Measurements from ENCODE around the gene A2M.
A peak's percentile ranks its signal among the peaks of the same experiment; 100 is the strongest.
"Not testable (repeated sequence)": the region's sequence is repeated elsewhere in the genome, so short reads cannot be mapped to it uniquely, and the experiment has no call there.

Gene A2M

DNA sequence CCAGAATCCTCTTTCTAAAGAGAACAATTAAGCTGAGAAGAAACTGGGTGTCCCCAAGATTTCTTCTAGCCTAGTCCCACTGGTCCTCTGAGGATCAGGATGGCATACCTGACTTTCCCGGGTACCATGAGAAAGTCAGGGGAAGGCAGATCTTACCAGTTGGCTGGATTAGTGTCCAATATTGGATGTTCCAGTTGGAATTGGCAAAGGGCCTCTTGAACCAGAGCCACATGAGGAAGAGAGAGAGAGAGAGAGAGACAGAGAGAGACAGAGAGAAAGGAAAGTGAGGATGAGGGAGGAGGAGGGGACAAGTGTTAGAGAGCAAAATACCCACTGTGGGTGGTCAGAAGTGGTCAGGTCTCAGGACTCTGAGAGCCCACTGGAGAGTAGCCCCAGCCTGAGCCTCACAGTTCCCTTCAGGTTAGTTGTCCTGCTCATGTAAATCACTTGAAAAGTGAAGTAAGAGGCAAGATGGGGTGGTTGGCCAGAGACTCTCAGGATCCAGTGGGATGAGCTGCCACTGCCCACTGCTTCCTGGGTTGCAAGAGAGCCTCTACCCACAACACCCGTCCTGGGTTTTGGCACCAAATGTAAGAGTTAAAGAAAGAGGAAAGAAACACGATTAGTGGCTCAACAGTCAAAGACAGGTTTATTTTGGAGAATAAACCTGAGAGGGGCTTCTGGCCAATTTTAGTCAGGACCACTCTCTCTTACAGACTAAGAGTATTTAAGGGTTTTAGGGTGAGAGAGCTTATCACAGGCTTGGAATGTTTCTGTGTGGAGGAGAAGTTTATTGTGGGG is 28.4 kb upstream of the A2M start:
- no peak overlapping the region for H3K4me3 ChIP-seq (ENCODE audit: low read depth, low read length)
- TF ChIP-seq, protein P1, sequence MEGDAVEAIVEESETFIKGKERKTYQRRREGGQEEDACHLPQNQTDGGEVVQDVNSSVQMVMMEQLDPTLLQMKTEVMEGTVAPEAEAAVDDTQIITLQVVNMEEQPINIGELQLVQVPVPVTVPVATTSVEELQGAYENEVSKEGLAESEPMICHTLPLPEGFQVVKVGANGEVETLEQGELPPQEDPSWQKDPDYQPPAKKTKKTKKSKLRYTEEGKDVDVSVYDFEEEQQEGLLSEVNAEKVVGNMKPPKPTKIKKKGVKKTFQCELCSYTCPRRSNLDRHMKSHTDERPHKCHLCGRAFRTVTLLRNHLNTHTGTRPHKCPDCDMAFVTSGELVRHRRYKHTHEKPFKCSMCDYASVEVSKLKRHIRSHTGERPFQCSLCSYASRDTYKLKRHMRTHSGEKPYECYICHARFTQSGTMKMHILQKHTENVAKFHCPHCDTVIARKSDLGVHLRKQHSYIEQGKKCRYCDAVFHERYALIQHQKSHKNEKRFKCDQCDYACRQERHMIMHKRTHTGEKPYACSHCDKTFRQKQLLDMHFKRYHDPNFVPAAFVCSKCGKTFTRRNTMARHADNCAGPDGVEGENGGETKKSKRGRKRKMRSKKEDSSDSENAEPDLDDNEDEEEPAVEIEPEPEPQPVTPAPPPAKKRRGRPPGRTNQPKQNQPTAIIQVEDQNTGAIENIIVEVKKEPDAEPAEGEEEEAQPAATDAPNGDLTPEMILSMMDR (IDR thresholded peaks at IDR 0.05; ENCODE audit: insufficient read depth, low read depth, low read length, missing control alignments), result no peak
- DNase-seq (ENCODE audit: low read depth), result no peak

DNA sequence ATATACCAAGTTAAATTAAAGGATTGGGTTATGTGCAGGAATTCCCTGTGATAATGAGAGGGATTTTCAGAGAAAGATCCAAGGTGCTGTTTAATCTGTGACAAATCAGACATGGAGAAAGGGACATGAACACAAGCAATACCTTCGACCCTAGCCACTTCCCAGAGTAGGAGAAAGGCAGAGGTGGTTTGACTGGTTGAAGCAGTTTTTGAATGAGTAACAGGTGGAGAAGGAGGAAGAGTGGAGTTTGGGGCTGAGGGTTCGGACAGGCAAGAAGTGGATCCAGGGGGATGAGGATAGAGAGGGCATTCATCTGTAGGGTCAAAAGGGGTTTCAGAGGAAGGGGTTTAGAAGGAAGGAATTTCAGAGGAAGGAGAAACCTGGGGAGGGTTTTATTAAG is 27.4 kb upstream of the A2M start:
- TF ChIP-seq, protein P1 (IDR thresholded peaks at IDR 0.05; ENCODE audit: insufficient read depth, low read depth, low read length, missing control alignments), result no peak
- no peak for DNase-seq (ENCODE audit: low read depth)
- no peak overlapping the region for H3K4me3 ChIP-seq (ENCODE audit: low read depth, low read length)

DNA sequence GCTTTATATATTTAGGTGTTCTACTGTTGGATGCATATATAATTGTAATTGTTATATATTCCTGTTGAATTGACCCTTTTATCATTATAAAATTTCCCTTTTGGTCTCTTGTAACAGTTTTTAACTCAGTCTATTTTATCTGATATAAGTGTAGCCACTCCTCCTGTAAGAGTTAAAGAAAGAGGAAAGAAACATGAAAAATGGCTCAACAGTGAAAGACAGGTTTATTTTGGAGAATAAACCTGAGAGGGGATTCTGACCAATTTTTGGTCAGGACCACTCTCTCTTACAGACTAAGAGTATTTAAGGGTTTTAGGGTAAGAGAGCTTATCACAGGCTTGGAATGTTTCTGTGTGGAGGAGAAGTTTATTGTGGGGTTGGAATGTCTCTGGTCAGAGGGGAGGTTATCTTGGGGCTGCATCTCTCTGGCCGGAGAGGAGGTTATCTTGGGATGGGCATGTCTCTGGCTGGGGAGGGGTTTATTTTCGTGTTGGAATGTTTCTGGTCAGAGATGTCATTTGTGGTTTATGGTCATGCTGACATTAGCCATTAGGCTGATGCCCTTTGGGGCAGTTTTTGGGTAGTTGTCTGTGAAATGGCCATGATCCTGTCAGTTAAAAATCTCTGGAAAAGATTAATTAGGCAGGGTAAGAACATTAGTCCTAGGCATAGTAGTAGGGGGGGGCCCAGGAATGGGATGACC is 24.0 kb upstream of the A2M start:
- DNase-seq (ENCODE audit: low read depth); H3K4me3 ChIP-seq (ENCODE audit: low read depth, low read length): not testable (repeated sequence)

DNA sequence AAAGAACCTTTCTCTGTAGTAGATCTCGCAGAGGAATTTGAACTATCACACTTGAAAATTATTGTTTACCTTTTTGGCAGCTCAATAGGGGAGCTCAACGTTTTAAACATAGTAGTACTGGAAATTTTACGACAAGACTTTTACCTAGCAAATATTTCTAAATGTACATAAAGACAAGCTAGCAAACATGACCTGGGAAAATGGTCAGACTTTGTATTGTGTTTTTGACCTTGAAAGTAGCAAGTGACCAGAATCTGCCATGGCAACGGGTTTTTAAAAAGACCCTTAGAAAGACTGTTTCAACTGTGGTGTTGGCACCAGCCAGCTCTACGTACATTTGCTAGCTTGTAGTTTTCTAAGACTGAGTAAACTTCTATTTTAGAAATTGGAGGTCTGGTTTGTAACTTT is 20.2 kb upstream of the A2M start:
- TF ChIP-seq, protein P1 (IDR thresholded peaks at IDR 0.05; ENCODE audit: insufficient read depth, low read depth, low read length, missing control alignments), result no peak
- no peak for DNase-seq (ENCODE audit: low read depth)
- no peak overlapping the region for H3K4me3 ChIP-seq (ENCODE audit: low read depth, low read length)

DNA sequence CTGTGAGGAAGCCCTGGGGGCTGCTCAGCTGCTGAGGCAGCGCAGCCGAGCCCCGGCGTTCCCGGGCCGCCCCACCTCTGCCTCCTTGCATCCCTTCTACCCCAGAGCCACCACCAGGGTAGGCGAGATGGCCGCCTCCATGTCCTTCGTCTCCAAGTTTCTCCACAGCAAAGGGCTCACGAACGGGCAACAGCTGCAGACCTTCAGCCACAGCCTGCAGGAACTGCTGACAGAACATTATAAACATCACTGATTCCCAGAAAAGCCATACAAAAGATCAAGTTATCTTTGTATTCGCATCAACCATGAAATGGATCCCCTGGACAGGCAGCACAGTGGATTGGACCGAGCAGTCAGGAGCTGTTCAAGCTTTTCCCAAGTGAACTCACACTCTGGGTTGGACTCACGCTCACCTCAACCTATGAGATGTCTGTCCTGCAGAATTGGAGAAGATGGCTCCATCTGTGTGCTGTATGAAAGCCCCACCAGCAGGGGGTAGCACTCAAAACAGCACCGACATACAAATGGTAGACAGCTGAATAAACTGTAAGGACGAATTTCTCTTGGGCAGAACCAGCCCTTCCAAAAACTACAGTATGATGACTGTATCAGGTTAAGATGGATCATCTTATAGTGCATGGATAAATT is 19.4 kb upstream of the A2M start:
- TF ChIP-seq, protein P1 (IDR thresholded peaks at IDR 0.05; ENCODE audit: insufficient read depth, low read depth, low read length, missing control alignments), result peak; percentile 62
- DNase-seq (ENCODE audit: low read depth), result peak; percentile 57
- no peak overlapping the region for H3K4me3 ChIP-seq (ENCODE audit: low read depth, low read length)

DNA sequence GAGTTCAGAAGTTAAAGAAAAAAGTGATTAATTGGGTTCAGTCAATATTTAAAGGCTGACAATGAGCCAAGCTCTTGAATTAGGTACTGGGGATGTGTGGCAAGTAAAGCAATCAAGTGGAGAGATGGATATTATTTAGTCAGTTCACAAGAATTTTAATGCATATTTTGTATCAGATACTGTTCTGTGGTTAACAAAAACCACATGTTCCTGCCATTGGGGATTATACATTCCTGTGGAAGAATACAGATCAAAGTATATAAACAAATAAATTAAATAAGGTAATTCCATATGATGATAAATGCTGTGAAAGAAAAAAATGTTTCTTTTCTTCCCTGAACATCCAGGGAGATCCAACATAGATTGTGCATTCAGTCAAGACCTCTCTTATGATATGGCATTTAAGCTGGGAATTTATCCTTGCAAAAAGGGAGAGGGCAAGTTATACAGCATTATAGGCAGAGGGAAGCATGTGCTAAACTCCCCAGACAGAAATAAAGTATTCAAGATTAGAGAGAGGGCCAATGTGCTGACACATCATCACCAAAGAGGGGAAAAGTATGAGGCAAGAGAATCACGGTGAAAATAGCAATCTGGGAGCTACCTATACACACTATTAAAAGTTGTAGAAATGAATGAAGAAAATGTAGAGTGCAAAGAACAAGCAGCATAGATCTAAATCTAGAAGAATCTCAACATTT is 17.6 kb upstream of the A2M start:
- no peak overlapping the region for H3K4me3 ChIP-seq (ENCODE audit: low read depth, low read length)
- DNase-seq (ENCODE audit: low read depth), result no peak
- TF ChIP-seq, protein P1 (IDR thresholded peaks at IDR 0.05; ENCODE audit: insufficient read depth, low read depth, low read length, missing control alignments), result no peak
